DMS 273 (cell line): ENCODE results near the gene HDDC3.
A peak's percentile ranks its signal among the peaks of the same experiment; 100 is the strongest.

Source experiments
- DNase-seq: peaks from one replicate; lab custom pipeline; 2025; ENCODE audit not compliant: unreplicated experiment; lab: John Stamatoyannopoulos, UW

The HDDC3 gene

GRCh38 chr15:90953947-90954711, 21.8 kb upstream of the HDDC3 start:
- DNase-seq: no peak

GRCh38 chr15:90952901-90953677, 20.7 kb upstream of the HDDC3 start:
- no peak for DNase-seq

GRCh38 chr15:90950676-90951075, 18.3 kb upstream of the HDDC3 start:
- no peak for DNase-seq

GRCh38 chr15:90949979-90950675, 17.8 kb upstream of the HDDC3 start:
- DNase-seq: no peak

GRCh38 chr15:90948506-90948905, 16.2 kb upstream of the HDDC3 start:
- no peak for DNase-seq

- no peak for DNase-seq
Measured at GRCh38 chr15:90947577-90948357, 15.4 kb upstream of the HDDC3 start.

GRCh38 chr15:90946941-90947576, 14.7 kb upstream of the HDDC3 start:
- no peak for DNase-seq

- no peak for DNase-seq
Measured at GRCh38 chr15:90946538-90946937, 14.2 kb upstream of the HDDC3 start.

GRCh38 chr15:90945091-90945490, 12.7 kb upstream of the HDDC3 start:
- no peak for DNase-seq

- DNase-seq: no peak
Measured at GRCh38 chr15:90942354-90943120, 10.2 kb upstream of the HDDC3 start.

GRCh38 chr15:90941038-90941437, 8.7 kb upstream of the HDDC3 start:
- no peak for DNase-seq

- no peak for DNase-seq
Measured at GRCh38 chr15:90939756-90940155, 7.4 kb upstream of the HDDC3 start.

- no peak for DNase-seq
Measured at GRCh38 chr15:90938261-90938660, 5.9 kb upstream of the HDDC3 start.

- DNase-seq: no peak
Measured at GRCh38 chr15:90936823-90937222, 4.5 kb upstream of the HDDC3 start.

- peak; percentile 92 for DNase-seq
Measured at GRCh38 chr15:90934949-90935751, 2.8 kb upstream of the HDDC3 start, which contains the start of gene UNC45A. Gene UNC45A, plus strand, starts transcription at chr15:90935285. Its CDS starts 40 bp downstream, at chr15:90935325.

GRCh38 chr15:90934256-90934948, 2.1 kb upstream of the HDDC3 start:
- DNase-seq: peak; percentile 86

GRCh38 chr15:90933301-90933700, 952 bp upstream of the HDDC3 start:
- DNase-seq: no peak

GRCh38 chr15:90932660-90932991, 277 bp upstream of the HDDC3 start:
- DNase-seq: no peak

GRCh38 chr15:90931575-90931827, 848 bp downstream of the HDDC3 start:
- DNase-seq: no peak
